GM19467 (cell line): ENCODE data around the gene RAB20.
A peak's percentile ranks its signal among the peaks of the same experiment; 100 is the strongest.
"Not testable (repeated sequence)": the region's sequence is repeated elsewhere in the genome, so short reads cannot be mapped to it uniquely, and the experiment has no call there.

Experiments
- ATAC-seq: cut with Tn5 transposase; IDR thresholded peaks from one replicate; pipeline ENCODE4 v1.9.1; 2021; ENCODE audit warnings: mild to moderate bottlenecking, moderate library complexity; ENCODE audit not compliant: unreplicated experiment

The RAB20 gene

DNA sequence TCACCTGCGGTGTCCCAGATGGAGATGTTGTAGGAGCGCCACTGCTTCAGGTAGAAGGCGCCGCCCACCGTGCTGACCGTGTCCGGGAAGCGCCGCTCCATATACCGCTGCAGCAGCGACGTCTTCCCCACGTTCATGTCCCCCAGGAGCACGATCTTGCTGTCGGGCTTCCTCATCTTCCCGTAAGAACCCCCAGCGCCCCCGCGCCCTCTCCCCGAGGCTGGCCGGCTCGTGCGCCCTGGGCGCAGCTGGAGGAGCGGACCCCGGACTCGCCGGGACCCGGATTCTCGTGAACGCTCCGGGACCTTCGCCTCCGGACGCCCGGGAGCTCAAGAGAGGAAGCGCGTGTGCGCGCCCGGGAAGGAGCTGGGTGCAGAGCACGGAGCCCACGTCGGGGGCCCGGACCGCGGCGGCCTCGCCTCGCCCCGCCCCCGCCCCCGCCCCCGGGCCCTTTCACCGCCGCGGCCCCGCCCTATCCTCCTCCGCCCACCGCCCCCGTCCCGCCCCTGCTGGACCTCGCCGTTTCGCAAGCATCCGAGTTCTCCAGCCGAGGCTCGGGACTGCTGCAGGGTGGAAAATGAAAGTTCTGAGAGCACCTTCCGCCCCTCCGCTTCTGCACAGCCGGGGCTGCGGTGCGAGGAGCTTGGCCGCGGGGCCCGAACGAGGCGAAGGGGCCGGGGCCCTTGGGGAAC is at the start of gene RAB20:
Gene RAB20, minus strand, starts transcription at position 379 of the 692 bp plus-strand sequence. Its CDS starts 203 bp downstream, at position 176.
- peak; percentile 64 for ATAC-seq

DNA sequence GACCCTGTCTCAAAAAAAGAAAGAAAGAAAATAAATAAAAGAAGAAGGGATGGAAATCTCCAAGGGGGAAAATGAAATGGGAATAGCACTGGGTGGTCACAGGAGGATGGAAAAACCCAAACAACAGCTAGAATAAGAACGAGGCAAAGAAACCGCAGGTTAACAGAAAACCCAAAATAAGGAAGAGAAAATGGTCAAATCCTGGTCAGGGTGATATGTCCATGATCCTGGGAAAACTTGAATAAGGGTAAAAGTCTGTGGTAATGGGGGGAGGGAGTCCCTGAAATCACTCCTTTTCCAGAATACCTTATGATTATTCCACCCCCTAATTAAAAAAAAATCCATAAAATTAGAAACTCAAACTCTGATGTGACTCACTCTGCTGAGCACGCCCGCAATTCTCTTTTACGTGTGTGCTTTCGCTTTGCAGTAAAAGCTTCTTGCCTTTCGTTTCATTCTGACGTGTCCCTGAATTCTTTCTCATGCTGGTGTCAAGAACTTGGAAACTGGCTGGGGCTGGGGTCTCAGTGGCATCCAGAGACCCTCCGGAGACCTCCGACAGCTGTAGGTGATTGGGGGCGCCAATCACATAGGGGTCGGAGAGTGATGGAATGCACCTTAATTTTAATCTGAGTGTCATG is 49.6 kb upstream of the RAB20 start:
- ATAC-seq = peak; percentile 34

GRCh38 chr13:110607675-110608224 is 46.2 kb upstream of the RAB20 start:
- no peak for ATAC-seq

GRCh38 chr13:110606281-110606680 is 44.8 kb upstream of the RAB20 start:
- ATAC-seq = not testable (repeated sequence)

DNA sequence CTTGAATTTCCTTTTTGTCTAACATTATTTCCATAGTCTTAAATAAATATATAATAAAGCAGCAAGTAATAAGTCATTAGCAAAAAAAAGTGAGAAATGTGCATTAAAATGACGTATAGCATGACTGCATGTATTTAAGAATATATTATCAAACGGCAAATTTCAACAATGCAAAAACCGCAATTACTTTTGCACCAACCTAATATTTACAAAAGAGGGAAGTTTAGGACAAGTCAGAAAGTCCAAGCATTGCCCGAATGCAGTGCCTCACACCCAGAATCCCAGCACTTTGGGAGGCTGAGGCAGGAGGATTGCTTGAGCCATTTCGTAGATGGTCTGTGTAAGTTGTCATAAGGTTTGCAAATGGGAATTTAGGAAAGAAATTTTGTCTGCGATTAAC is 43.6 kb upstream of the RAB20 start:
- ATAC-seq = no peak

DNA sequence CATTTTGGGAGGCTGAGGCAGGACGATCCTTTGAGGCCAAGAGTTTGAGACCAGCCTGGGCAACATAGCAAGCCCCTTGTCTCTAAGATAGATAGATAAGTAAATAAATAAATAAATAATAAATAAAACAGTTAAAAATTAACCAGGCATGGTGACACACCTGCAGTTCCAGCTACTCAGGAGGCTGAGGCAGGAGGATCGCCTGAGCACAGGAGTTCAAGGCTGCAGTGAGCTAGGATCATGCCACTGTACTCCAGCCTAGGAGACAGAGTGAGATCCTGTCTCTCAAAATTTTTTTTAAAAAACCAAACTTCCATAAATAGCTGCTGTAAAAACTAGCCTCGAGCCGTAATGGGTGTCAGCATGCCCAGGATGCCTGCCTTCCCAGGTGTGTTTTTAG is 39.5 kb upstream of the RAB20 start:
- ATAC-seq = no peak

DNA sequence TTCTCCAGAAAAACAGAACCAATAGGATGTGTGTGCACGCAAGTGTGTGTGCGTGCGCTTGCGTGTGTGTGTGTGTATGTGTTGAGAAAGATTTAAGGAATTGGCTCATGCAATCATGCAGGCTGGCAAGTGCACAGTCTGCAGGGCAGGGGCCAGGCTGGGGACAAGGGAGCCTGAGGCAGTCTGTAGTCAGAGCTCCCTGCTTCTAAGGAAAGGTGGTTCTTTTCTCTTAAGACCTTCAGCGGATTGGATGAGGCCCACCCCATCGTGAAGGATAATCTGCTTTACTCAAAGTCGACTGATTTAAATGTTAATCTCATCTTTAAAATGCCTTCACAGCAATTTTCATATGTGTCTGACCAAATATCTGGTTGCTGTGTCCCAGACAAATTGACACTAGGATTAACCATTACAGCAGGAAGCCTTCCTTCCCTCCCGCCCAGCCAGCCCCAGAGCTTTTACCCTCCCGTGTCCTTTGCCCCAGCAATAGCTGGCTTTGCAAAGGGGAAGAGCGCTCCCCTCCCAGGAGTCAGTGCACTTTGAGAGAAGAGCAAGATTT is 38.8 kb upstream of the RAB20 start:
- no peak for ATAC-seq

- no peak for ATAC-seq
These were observed 35.6 kb upstream of the RAB20 start for GRCh38 chr13:110597041-110597689.

DNA sequence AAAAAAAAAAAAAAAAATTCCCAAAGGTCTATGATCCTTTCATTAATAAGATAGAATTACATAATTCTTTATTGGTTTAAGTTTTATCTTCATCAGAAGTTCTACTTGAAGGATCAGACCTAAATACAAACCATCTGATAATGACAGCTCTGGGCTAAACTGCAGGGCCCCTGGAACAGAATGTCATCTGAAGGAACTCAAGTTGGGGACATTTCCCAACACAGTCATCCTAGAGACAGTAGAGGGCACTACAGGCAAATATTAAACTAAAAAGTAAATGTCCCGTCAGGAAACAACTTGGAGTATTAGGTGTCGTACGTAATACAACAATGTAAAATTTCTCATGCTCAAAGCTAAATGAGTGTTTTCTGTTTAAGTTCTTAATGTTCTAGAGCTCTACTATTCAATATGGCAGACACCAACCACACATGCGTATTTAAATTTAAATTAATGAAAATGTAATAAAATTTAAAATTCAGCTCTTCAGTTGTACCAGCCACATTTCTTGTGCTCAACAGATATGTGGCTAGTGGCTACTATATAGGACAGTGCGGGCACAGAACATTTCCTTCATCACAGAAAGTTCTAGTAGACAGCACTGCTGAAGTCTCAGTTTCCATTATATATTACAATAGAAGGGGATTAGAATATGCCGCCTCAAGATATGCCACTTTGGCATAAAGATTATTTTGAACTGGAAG is 32.1 kb upstream of the RAB20 start:
- peak; percentile 66 for ATAC-seq

- ATAC-seq = no peak
These were observed 31.1 kb upstream of the RAB20 start for GRCh38 chr13:110592665-110593064.

DNA sequence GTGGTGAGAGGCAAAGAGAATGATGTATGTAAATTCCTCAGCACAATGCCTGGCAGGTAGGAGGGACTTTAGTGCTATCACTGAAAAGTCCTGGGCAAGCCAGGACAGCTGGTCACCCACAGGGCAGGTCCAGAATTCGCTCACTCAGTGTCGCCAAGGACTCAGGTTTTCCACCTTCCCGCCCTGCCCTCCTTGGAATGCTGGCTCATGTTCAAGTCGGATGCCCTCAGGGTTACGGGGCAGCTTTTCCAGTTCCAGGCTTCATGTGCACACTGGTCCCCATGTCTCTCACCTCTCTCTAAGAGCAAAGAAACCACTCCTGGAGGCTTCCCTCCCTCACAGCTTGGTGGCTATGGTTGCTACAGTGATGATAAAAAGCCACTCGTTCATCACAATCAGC is 29.1 kb upstream of the RAB20 start:
- no peak for ATAC-seq

- ATAC-seq = no peak
These were observed 28.4 kb upstream of the RAB20 start for GRCh38 chr13:110589793-110590390.

DNA sequence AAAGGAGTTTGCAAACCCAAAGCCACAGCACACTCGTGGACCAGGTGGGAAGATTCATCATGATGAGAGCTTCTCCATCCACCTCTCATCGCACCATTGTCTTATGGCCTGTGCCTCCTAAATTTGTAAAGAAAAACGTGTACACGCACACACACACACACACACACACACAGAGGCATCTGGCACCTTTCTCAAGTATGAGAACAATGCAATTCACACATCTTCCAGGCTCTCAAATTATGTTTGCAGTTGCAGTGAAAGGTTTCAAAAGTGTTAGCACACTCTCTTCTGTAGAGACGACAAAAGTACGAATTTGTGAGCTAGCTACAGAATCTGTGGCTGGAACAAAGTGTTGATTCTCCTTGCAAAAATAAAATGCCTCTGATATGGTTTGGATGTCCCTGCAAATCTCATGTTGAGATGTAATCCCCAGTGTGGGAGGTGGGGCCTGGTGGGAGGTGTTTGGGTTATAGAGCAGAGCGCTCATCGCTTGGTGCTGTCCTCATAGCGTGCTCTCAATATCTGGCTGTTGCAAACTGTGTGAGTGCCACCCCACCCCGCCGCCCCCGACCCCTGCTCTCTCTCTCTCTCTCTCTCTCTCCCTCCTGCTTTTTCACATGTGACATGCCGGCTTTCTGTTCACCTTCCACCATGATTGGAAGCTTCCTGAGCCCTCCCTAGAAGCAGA is 21.8 kb upstream of the RAB20 start:
- ATAC-seq = no peak

DNA sequence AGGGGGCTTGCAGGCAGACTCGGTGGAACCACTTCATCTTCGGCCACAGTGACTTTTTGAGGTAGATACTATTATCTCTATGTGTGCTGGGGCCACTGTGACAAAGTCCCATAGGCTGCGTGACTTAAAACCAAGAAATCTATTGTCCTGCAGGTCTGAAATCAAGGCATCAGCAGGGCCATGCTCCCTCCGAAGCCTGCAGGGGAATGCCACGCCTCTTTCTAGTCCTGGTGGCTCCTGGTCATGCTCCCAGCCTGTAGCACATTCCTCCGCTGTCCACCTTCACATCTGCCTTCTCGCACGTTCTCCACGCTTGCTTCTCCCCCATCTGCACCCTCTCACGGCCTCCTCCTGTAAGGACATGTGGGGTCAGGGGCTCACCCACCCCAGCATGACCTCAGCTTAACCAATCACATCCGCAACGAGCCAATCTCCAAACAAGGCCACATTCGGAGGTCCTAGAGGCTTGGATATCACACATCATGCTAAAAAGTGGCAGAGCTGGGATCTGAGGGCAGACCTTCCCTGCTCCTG is 21.0 kb upstream of the RAB20 start:
- no peak for ATAC-seq

DNA sequence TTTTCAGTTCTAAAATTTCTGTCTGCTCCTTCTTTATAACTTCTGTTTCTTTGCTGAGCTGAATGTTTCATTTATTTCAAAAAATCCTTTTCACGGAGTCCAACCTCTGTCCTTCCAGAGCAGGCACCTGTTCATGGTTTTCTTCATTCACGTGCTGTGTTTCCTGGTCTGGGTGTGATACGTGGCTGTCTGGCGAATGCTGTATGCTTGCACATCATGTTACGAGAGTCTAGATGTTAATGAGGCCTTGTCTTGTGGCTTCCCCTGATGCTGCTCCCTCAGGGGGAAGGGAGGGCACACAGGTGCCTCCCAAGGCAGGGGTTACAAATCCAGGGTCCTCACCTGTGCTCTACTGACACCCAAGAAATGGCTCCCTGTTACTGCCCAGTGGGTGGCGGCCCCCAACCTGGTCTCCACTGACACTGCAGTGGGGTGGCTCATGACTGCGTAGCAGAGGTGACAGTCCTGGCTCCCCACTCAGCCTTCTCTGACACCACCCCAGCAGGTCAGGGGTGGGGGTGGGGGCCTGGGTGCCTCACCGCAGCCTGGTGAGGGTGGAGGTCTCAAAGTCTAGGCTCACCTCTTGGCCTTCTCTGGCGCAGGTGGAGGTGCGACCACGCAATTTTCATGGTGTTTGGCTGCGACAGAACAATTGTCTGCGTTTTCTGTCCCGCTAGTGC is 20.1 kb upstream of the RAB20 start:
- ATAC-seq = no peak

- no peak for ATAC-seq
These were observed 19.3 kb upstream of the RAB20 start for GRCh38 chr13:110580800-110581199.

GRCh38 chr13:110578363-110578762 is 16.8 kb upstream of the RAB20 start:
- no peak for ATAC-seq

DNA sequence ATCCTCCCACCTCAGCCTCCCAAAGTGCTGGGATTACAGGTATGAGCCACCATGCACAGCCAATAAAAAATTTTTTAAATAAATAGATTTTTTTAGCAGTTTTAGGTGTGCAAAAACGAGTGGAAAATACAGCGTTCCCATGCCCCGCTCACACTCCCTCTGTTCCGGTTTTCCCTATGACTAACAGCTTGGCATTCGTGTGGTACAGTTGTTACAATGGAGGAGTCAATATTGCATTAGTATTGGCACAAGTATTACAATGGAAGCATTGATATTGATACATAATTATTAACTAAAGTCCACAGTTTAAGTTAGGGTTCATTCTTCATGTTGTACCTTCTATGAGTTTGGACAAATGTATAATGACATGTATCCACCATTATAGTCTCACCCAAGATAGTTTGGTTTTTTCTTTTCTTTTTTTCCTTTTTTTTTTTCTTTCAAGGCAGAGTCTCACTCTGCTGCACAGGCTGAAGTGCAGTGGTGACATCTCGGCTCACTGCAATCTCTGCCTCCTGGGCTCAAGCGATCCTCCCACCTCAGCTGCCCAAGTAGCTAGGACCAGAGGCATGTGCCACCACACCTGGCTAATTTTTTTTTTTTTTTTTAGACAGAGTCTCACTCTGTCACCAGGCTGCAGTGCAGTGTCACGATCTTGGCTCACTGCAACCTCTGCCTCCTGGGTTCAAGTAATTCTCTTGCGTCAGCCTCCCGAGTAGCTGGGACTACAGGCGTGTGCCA is 15.4 kb upstream of the RAB20 start:
- ATAC-seq = no peak

DNA sequence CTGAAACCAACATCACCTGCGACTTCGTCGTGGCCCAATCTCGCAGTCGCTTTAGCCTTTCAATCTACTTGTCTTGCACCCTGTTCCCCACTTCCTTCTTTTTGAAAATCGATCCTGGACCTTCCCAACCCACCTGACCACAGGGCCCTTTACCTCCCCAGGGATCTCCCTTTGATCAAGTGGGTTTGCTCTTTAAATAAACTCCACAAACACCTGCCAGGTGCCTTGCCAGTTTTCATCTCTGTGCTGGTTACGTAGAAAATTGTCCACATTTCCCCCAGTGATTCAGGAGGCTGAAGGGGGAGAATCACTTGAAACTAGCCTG is 14.5 kb upstream of the RAB20 start:
- ATAC-seq = peak; percentile 7
